GM03348 (cell line): ENCODE results near the gene ZNF70.

Source experiments
- DNase-seq: peaks from one replicate; pipeline ENCODE4 v3.0.0; 2012; ENCODE audit warnings: low spot score

ZNF70 gene

GRCh38 chr22:23750714-23751440 is at the start of gene ZNF70:
Gene ZNF70, minus strand, starts transcription at chr22:23751112. Its CDS starts 5,972 bp downstream, at chr22:23745140.
- peak; percentile 94 for DNase-seq

GRCh38 chr22:23796461-23796860 is 45.5 kb upstream of the ZNF70 start:
- DNase-seq, result no peak

GRCh38 chr22:23793326-23793725 is 42.4 kb upstream of the ZNF70 start:
- no peak for DNase-seq

- no peak for DNase-seq
These were observed 41.1 kb upstream of the ZNF70 start for GRCh38 chr22:23791738-23792645.

GRCh38 chr22:23790819-23791737 is 40.2 kb upstream of the ZNF70 start:
- DNase-seq, result peak; percentile 87

GRCh38 chr22:23789638-23790037 is 38.7 kb upstream of the ZNF70 start:
- DNase-seq, result no peak

GRCh38 chr22:23789121-23789520 is 38.2 kb upstream of the ZNF70 start:
- DNase-seq, result no peak

GRCh38 chr22:23787910-23788309 is 37.0 kb upstream of the ZNF70 start:
- DNase-seq, result no peak

GRCh38 chr22:23787600-23787896 is 36.6 kb upstream of the ZNF70 start:
- DNase-seq, result no peak

GRCh38 chr22:23786752-23787599 is 36.1 kb upstream of the ZNF70 start, which contains the start of gene SMARCB1:
Gene SMARCB1, plus strand, starts transcription at chr22:23786966. Its CDS starts 204 bp downstream, at chr22:23787170.
- DNase-seq, result peak; percentile 99

- DNase-seq, result no peak
These were observed 35.4 kb upstream of the ZNF70 start for GRCh38 chr22:23786261-23786710.

GRCh38 chr22:23784215-23784732 is 33.4 kb upstream of the ZNF70 start:
- no peak for DNase-seq

GRCh38 chr22:23783265-23784150 is 32.6 kb upstream of the ZNF70 start:
- DNase-seq, result no peak

GRCh38 chr22:23782703-23783102 is 31.8 kb upstream of the ZNF70 start:
- DNase-seq, result no peak

GRCh38 chr22:23782252-23782651 is 31.3 kb upstream of the ZNF70 start:
- DNase-seq, result no peak

- peak; percentile 91 for DNase-seq
These were observed 30.7 kb upstream of the ZNF70 start for GRCh38 chr22:23781511-23782183.

GRCh38 chr22:23781065-23781464 is 30.2 kb upstream of the ZNF70 start:
- no peak for DNase-seq

- DNase-seq, result no peak
These were observed 29.3 kb upstream of the ZNF70 start for GRCh38 chr22:23780146-23780748.

GRCh38 chr22:23779731-23780130 is 28.8 kb upstream of the ZNF70 start:
- DNase-seq, result no peak
